Stimulated activated CD4-positive, alpha-beta T cell treated with anti-CD3 and anti-CD28 coated beads, Interleukin-15, amount 100 ng/mL, for 48 hours (primary cell): Measurements from ENCODE around the gene DIAPH2.

Experiments
- DNase-seq, 2 donors: peaks; one replicate each; pipeline ENCODE4 v3.0.0-alpha.2; 2020; ENCODE audit warnings: low read depth in 2 of 2

Gene DIAPH2

GRCh38 chrX:96957718-96958117 lies 273.1 kb downstream of the DIAPH2 start:
- DNase-seq: no peak

GRCh38 chrX:96971812-96972211 lies 287.2 kb downstream of the DIAPH2 start:
- DNase-seq: no peak

DNA sequence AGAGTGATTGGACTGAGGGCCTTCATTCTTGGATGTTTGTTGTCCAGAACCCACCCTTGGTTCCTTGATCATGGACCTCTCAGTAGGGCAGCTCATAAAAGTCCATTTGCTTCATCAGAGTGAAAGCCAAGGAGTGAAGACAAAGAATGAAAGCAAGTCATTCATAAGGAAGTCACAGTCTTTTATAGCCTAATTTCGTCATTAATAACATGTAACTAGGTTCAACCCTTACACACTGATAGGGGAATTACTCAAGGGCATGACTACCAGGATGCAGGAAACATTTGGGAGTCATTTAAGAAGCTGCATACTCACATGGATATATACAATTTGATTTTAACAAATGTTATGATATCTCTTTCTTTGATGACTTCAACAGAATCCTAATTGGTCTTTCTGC lies 294.3 kb downstream of the DIAPH2 start:
- no peak for DNase-seq

GRCh38 chrX:96979766-96980165 lies 295.1 kb downstream of the DIAPH2 start:
- DNase-seq: no peak

- no peak for DNase-seq
These were observed 297.5 kb downstream of the DIAPH2 start for GRCh38 chrX:96982161-96982560.

- DNase-seq: no peak
These were observed 299.9 kb downstream of the DIAPH2 start for GRCh38 chrX:96984538-96984937.

GRCh38 chrX:96985046-96985445 lies 300.4 kb downstream of the DIAPH2 start:
- no peak for DNase-seq

DNA sequence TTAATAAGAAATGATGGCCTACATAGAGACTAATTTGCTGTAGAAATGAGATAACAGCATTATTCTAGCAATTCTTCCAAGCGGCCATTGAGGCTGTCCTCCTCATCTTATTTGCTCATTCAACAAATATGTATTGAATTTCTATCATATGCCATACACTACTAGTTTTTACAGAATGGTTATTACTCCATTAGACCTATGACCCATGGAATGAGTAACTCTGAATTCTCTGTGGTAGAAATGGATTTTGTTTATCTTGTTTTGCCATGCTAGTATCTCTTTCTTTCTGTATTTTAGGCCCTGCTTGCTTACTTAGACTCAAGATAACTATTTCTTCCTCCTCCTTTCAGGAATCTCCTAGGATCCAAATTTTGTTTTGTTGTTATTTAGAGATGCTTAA lies 302.6 kb downstream of the DIAPH2 start:
- DNase-seq: no peak

GRCh38 chrX:96989830-96990571 lies 305.4 kb downstream of the DIAPH2 start:
- DNase-seq: no peak

- no peak for DNase-seq
These were observed 309.5 kb downstream of the DIAPH2 start for GRCh38 chrX:96994093-96994492.

DNA sequence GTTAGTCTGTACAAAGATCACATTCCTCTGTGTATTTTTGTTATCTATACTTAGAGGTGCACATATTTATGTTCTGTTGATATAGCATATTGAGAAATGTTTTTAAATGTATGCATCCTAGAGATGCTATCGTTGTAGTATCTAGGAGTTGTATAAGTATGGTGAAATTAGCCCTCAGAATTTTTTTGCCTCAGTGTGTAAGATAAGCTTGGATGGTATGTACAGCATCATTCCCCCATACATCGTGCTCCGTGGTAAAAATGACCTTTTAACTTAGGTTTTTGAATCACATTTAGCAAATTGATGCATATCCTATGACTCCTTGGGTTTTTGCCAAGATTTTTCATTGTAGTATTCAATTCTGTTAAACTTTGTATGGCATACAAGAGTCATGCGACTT lies 312.6 kb downstream of the DIAPH2 start:
- no peak for DNase-seq

DNA sequence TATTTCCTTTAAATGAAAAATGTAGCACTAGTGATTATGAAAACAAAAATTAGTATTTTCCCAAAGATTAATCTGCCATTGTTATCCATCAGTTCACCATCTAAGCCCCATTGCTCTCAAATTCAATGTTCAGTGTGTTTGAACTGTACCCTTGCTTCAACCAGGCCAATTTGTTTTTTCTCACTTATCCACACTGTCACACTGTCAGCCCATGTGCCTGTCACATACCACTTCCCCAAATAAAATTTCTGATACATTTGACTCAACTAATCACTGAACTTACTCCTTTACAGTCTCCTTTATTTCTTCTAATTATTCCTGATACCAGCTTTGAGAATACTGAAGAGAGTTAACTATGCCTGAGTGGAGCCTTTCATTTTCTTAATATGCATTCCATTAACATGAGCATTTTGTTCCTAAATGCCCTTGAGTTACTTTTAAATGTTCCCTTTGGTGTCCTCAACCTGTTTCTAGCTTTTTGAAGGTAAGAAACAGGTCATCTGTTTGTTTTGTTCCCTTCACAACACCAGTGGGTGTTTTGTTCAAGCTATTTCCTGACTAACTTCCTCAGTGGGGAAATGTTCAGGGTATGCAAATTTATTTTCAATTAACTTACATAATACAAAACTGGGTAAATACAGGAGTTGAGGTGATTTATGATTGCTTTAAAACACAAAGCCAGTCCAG lies 316.2 kb downstream of the DIAPH2 start:
- no peak for DNase-seq

GRCh38 chrX:97006167-97006566 lies 321.5 kb downstream of the DIAPH2 start:
- DNase-seq: no peak

DNA sequence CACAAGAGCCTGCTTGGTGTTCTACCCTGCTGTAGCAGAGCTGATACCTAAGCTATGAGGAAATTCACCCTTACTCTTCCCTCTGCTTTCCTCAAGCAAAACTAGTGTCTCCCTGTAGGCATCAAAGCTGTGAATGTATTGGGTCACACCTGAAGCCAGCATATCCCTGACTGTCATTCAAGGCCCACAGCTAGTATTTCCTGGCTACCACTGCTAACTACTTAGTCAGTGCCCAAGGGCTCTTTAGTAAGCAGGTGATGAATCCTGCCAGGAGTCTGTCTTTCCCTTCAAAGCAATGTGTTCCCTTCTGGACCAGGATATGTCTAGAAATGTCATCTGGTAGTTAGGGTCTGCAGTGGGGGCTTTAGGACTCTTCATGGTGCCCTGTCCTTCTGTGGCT lies 324.7 kb downstream of the DIAPH2 start:
- no peak for DNase-seq

DNA sequence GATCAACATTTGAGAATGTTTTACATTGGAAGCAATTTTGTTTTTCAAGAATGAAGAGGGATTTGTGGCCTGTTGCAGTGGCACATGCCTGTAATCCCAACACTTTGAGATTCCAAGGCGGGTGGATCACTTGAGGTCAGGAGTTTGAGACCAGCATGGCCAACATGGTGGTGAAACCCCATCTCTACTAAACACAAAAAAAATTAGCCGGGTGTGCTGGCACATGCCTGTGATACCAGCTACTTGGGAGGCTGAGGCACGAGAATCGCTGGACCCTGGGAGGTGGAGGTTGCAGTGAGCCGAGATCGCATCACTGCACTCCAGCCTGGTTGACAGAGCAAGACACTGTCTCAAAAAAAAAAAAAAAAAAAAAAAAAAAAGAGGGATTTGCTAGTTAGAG lies 326.9 kb downstream of the DIAPH2 start:
- DNase-seq: no peak

DNA sequence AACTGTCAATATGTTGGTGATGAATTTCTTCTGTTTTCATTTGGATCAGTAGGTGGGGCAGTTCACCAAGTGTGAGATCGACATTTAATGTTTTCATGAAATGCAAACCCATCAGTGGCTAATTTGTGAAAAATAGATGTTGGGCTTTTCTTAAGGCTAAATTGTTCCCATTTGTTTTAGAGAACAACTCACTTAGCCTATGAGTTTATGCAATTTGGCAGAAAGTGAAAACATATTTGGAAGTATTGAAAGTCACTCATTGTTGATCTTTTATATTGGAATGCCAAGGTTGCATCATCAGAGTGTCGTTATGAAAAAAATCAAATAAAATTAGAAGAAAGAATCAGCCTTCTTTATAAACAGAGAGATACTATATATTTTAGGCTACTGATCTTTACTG lies 331.5 kb downstream of the DIAPH2 start:
- no peak for DNase-seq

DNA sequence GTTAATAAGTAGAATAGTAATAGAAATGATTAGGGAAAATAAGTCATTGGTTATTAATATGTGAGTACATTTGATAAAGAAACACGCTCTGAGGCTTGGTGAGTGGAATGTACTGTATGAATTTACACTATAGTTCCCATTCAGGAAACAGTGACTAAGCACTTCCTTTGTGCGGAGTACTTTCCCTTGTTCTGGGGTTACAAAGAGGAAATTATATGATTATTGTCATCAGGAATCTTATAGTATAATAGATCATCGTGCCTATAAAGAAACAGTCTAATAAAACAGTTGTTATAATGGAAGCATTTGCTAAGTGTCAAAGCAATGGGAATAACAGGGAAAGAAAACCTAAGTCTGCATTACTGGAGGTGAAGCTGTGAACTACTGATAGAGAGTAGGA lies 337.0 kb downstream of the DIAPH2 start:
- DNase-seq: no peak

GRCh38 chrX:97026406-97026805 lies 341.8 kb downstream of the DIAPH2 start:
- no peak for DNase-seq

GRCh38 chrX:97027384-97027922 lies 342.8 kb downstream of the DIAPH2 start:
- no peak for DNase-seq

GRCh38 chrX:97030463-97030862 lies 345.8 kb downstream of the DIAPH2 start:
- no peak for DNase-seq

DNA sequence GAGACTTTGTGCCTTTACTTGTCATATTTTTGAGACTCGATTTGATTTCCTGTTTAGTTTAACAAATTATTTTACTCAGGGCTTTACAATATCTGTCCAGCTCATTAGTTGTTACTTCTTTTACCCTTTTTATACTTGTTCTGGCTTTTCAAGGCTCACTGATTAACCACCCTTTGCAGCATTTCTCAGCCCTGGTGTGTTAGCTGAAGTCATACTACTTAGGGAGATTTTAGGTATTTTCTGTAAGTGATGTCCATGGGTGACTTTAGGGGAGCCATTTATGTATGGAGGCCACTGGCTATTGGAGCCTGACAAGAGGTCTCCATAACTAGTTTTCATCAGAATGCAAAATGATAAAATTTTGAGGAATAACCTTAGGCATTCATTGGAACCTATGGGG lies 346.3 kb downstream of the DIAPH2 start:
- DNase-seq: no peak

DNA sequence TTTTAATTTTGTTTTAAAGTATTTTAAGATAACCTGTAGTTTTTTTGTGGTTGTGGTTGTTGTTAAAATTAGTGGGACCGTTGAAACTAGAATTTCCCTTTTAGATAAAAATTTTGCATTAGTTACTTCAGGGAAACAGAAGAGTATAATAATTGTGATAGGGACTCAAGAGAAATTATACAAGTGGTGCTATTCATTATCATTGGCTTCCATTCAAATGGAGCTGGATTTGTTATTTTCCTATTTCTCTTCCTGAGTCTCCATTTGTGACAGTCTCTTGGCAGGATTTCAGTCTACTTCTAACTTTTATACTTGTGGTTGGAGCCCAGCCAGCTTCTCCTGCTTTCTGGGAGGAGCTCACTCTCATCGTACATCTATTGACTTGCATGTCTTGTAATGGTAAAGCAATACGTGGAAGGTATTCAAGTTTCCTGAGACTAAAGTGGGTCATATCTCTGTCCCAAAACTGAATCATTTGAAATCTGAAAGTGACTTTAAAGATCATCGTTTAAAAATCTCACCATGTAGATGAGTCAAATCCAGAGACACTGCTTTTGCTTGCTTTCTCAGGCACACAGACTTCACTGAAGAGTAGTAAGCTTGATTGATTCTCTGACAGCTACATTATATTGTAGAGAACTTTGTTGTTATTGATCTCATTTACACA lies 354.9 kb downstream of the DIAPH2 start:
- no peak for DNase-seq

- DNase-seq: no peak
These were observed 360.8 kb downstream of the DIAPH2 start for GRCh38 chrX:97045470-97045869.
